ENCODE data around the gene CYP46A1. TPM values are rescaled to one million over a fixed set of nuclear protein-coding genes. Genes with fewer than 3 reads are reported as not detected.

The CYP46A1 gene
- total and polyA plus RNA-seq, 12 donors: 0.67 to 5.9 (median 2.1) TPM

DNA sequence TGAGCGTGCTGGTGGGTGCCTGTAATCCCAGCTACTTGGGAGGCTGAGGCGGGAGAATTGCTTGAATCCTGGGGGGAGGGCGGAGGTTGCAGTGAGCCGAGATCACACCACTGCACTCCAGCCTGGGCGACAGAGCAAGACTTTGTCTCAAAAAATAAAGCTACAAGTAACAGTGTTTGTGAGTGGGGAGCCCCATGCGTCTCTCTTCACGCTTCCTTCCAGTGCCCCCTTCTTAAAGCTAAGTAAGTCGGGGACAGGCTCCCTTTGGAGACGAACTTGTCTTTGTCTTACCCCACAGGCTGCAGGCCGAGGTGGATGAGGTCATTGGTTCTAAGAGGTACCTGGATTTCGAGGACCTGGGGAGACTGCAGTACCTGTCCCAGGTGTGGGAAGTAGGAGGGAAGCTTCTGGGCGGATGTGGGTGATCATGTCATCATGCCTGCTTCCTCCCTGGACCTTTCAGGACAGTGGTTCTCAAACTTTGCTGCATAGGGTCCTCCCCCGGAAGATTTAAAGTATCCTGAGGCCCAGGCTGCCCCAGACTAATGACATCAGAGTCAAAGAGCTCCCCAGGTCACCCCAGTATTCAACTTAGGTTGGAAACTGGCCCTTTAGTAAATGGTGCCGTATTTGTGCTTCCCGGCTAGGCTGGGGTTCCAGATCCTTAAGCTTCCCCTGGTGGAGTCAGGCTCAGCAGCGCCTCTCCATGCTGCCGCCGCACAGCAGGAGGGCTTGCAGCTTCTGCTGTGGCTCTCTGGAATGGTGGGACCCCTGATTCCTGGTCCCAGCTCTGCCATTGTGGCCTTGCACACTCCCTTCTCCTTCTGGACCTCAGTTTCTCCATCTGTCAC lies 37.1 kb downstream of the CYP46A1 start:
- no peak for DNase-seq
- H3K27ac ChIP-seq: no peak overlapping the region
- H3K27me3 ChIP-seq: no peaks in the 10 kb centered on the region
- H3K4me1 ChIP-seq (replicated peaks in 1 of 2): no peaks in the 10 kb centered on the region
- no peak overlapping the region for H3K4me3 ChIP-seq
- H3K36me3 ChIP-seq (replicated peaks in 1 of 2): no peaks in the 10 kb centered on the region
- WGBS, 4 donors: 90 to 94% (median 92%) methylated on average over 10 to 18 of the region's 18 CpGs
- intact Hi-C loops (cut with DNase I): no loop called here
- no peaks in the 10 kb centered on the region for H3K9me3 ChIP-seq (replicated peaks in 1 of 3)
- TF ChIP-seq POLR2A (IDR thresholded peaks at IDR 0.05) (no peak), CTCF (IDR thresholded peaks at IDR 0.05) (no peak)

DNA sequence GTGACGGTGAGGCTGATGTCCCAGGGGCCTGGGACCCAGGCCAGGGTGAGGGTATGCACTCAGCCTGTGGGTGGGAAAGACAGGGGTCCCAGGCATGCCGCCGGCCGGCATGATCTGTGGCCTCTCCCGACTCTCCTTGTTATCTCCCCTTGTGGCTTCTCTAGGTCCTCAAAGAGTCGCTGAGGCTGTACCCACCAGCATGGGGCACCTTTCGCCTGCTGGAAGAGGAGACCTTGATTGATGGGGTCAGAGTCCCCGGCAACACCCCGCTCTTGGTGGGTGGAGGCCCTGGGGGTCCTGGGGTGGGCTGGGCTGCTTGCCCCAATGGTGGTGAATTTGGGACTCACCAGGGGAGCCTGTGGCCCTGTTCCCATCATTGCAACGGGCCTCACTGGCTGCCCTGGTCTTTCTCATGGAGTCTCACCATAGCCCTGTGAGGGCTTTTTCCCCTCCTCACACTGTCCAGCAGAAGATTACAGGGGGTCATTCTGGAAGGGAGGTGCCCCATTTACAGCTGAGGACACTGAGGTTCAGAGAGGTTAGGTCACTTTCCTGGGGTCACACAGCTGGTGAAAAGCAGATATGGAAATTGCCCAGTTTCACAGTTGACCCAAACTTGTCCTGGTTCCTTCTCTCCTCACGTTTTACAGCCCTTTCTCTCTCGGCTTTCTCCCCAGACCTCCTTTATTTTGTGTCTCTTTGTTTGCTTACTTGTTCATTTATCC lies 37.9 kb downstream of the CYP46A1 start:
- Histone ChIP-seq H3K27me3 (no peaks in the 10 kb centered on the region), H3K4me3 (no peak overlapping the region), H3K27ac (no peak overlapping the region), H3K4me1 (replicated peaks in 1 of 2) (no peaks in the 10 kb centered on the region), H3K36me3 (replicated peaks in 1 of 2) (no peaks in the 10 kb centered on the region), H3K9me3 (replicated peaks in 1 of 3) (no peaks in the 10 kb centered on the region)
- intact Hi-C loops (cut with DNase I): no loop called here
- 80 to 88% (median 82%) methylated on average over 8 to 12 of the region's 12 CpGs for WGBS, 4 donors
- TF ChIP-seq POLR2A (IDR thresholded peaks at IDR 0.05) (no peak), CTCF (IDR thresholded peaks at IDR 0.05) (no peak)
- no peak for DNase-seq

GRCh38 chr14:99722741-99723140 lies 38.6 kb downstream of the CYP46A1 start:
- WGBS, 4 donors: 87 to 96% (median 93%) methylated on average over 8 to 9 of the region's 9 CpGs
- Histone ChIP-seq H3K36me3 (replicated peaks in 1 of 2) (no peaks in the 10 kb centered on the region), H3K27me3 (peaks cover 7% of the 10 kb centered on the region), H3K9me3 (replicated peaks in 1 of 3) (no peaks in the 10 kb centered on the region), H3K27ac (no peak overlapping the region), H3K4me1 (replicated peaks in 1 of 2) (no peaks in the 10 kb centered on the region), H3K4me3 (no peak overlapping the region)
- peak in 1 of 7 donors; percentile 27 for DNase-seq
- intact Hi-C loops (cut with DNase I): no loop called here
- TF ChIP-seq POLR2A (IDR thresholded peaks at IDR 0.05) (no peak), CTCF (IDR thresholded peaks at IDR 0.05) (no peak)

DNA sequence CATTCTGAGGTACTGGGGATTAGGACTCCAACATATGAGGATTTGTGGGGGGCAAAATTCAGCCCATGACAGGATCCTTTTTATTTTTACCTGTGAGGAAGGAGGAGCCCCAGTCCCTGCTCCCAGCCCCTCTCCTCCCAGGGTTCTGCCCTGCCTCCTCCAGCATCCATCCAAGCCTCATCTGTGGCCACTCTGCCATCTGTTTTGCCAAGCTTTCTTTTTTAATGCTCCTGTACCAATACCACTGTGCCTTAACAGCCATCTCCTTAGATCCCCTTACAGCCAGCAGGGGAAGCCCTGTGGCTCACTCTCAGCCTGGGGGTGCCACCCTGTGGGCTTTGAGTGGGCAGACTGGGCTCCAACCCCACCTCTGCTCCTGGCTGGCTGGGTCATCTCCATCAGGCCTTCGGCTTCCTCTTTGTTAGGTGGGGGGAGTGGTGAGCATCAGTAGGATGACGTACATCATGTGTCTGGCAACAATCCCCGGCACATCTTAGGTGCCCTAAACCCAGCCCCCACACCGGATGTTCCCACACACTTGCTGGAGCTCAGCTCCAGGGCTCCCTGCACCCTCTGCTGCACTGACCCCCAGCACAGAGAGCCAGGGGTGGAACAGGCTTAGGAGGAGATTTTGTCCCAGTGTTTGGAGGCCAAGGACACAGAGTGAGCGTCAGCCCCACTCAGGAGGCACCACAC lies 40.2 kb downstream of the CYP46A1 start:
- DNase-seq: peak in 1 of 7 donors; percentile 20
- intact Hi-C loops (cut with DNase I): no loop called here
- Histone ChIP-seq H3K27me3 (peaks cover 7% of the 10 kb centered on the region), H3K4me1 (replicated peaks in 1 of 2) (no peaks in the 10 kb centered on the region), H3K36me3 (replicated peaks in 1 of 2) (no peaks in the 10 kb centered on the region), H3K4me3 (no peak overlapping the region), H3K27ac (no peak overlapping the region), H3K9me3 (replicated peaks in 1 of 3) (no peaks in the 10 kb centered on the region)
- TF ChIP-seq CTCF (IDR thresholded peaks at IDR 0.05) (no peak), POLR2A (IDR thresholded peaks at IDR 0.05) (no peak)
- 38 to 69% (median 65%) methylated on average over 1 to 5 of the region's 5 CpGs for WGBS, 4 donors
